IPS DF 6.9 (cell line): ENCODE results near the gene KIF14.

Experiments
- DNase-seq: peaks from one replicate; pipeline ENCODE4 v3.0.0-alpha.2; 2013; ENCODE audit warnings: low read depth, low spot score
- H3K27ac ChIP-seq: one replicate; pipeline ENCODE4 v1.5.1; 2013; ENCODE audit warnings: low read length, control low read depth
- H3K27me3 ChIP-seq: 2 replicates; pipeline ENCODE4 v1.6.1; 2013; ENCODE audit warnings: mild to moderate bottlenecking, low read length; ENCODE audit not compliant: control insufficient read depth, insufficient read depth
- H3K36me3 ChIP-seq: 2 replicates; pipeline ENCODE4 v1.6.1; 2013; ENCODE audit warnings: low read length; ENCODE audit not compliant: control insufficient read depth, insufficient read depth
- H3K4me1 ChIP-seq: 2 replicates; pipeline ENCODE4 v1.6.1; 2013; ENCODE audit warnings: low read length; ENCODE audit not compliant: control insufficient read depth, insufficient read depth
- H3K4me3 ChIP-seq: 2 replicates; pipeline ENCODE4 v1.5.1; 2013; ENCODE audit warnings: mild to moderate bottlenecking, low read length
- H3K9me3 ChIP-seq: 2 replicates; pipeline ENCODE4 v1.6.1; 2013; ENCODE audit warnings: low read length, inconsistent platforms; ENCODE audit not compliant: control insufficient read depth, insufficient read depth
- WGBS: extraction: QIAGEN DNeasy Blood & Tissue Kit; methylation state at CpG from one replicate; pipeline ENCODE4 v1.1.7; 2013; ENCODE audit warnings: mixed read lengths, missing lambda C conversion rate; ENCODE audit not compliant: insufficient read length, insufficient coverage; 5-methylcytosine and 5-hydroxymethylcytosine counted together

KIF14 gene

DNA sequence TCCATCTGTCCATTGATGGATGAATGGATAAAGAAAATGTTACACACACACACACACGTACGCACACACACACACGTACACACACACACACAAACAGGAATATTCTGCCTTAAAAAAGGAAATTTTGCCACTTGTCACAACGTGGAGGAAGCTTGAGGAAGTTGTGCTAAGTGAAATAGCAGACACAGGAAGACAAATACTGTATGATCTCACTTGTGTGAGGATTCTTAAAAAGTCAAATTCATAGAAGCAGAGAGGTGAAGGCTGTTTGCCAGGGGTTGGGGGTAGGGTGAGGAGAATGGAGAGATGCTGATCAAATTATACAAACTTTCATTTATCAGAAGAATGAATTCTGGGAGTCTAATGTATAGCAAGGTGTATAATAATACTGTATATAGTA, 73.2 kb downstream of the KIF14 start:
- no peaks in the 10 kb centered on the region for H3K27me3 ChIP-seq
- no peaks in the 10 kb centered on the region for H3K36me3 ChIP-seq
- no peak overlapping the region for H3K27ac ChIP-seq
- no peak for DNase-seq
- no CpG with 5 or more reads among the region's 4 CpGs for WGBS
- H3K4me3 ChIP-seq = no peak overlapping the region
- no peaks in the 10 kb centered on the region for H3K9me3 ChIP-seq
- H3K4me1 ChIP-seq = no peaks in the 10 kb centered on the region

DNA sequence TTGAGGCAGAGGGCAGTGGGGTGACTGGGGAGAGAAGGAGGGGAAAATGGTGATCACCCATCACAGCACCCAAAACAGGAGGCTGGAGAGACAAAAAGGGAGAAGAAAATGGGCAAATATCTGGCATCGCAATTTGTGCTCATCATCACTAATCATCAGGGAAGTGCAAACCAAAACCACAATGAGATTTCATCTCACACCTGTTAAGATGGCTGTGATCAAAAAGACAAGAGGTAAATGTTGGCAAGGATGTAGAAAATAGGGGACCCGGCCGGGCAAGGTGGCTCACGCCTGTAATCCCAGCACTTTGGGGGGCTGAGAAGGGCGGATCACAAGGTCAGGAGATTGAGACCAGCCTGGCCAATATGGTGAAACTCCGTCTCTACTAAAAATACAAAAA, 74.0 kb downstream of the KIF14 start:
- Histone ChIP-seq H3K36me3 (no peaks in the 10 kb centered on the region), H3K27ac (no peak overlapping the region), H3K4me3 (no peak overlapping the region), H3K27me3 (no peaks in the 10 kb centered on the region), H3K9me3 (no peaks in the 10 kb centered on the region), H3K4me1 (no peaks in the 10 kb centered on the region)
- no CpG with 5 or more reads among the region's 6 CpGs for WGBS
- DNase-seq = no peak

DNA sequence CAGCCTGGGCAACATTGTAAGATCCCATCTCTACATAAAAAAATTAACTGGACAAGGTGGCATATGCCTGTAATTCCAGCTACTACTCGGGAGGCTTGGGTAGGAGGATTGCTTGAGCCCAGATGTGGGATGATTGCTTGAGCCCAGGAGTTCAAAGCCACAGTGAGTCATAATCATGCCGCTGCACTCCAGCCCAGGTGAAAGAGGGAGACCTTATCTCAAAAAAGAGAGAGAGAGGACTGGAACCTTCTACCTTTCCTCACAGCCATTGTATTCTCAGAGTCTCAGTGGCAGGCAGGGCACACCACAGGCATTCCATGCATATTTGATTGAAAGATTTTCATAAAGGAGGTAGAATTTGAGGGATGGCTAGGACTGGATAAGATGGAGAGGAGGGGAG, 78.4 kb downstream of the KIF14 start:
- Histone ChIP-seq H3K9me3 (no peaks in the 10 kb centered on the region), H3K27me3 (no peaks in the 10 kb centered on the region), H3K36me3 (no peaks in the 10 kb centered on the region), H3K27ac (no peak overlapping the region), H3K4me1 (no peaks in the 10 kb centered on the region), H3K4me3 (no peak overlapping the region)
- no peak for DNase-seq
- no CpG with 5 or more reads among the region's 2 CpGs for WGBS

DNA sequence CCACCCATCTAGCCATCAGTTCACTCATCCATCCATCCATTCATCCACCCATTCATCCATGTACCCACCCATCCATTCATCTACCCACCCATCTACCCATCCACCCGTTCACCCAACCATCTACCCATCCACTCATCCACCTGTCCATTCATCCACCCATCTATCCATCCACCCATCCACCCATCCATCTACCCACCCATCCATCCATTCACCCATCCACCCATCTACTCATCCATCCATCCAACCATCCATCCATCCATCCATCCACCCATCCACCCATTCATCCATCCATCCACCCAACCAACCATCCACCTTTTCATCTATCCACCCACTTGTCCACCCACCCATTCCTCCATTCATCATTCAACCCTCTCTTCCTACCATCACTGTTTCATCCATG, 80.3 kb downstream of the KIF14 start:
- no peak overlapping the region for H3K4me3 ChIP-seq
- H3K36me3 ChIP-seq = no peaks in the 10 kb centered on the region
- no peaks in the 10 kb centered on the region for H3K27me3 ChIP-seq
- no peaks in the 10 kb centered on the region for H3K9me3 ChIP-seq
- H3K27ac ChIP-seq = no peak overlapping the region
- DNase-seq = no peak
- no CpG with 5 or more reads among the region's 1 CpG for WGBS
- H3K4me1 ChIP-seq = no peaks in the 10 kb centered on the region

GRCh38 chr1:200538179-200538578, 82.4 kb downstream of the KIF14 start:
- DNase-seq = no peak
- WGBS = no CpG with 5 or more reads among the region's 1 CpG
- H3K36me3 ChIP-seq = no peaks in the 10 kb centered on the region

GRCh38 chr1:200535605-200536004, 84.9 kb downstream of the KIF14 start:
- Histone ChIP-seq H3K4me3 (no peak overlapping the region), H3K36me3 (no peaks in the 10 kb centered on the region), H3K27ac (no peak overlapping the region), H3K27me3 (no peaks in the 10 kb centered on the region; the same call in 1 of the 2 replicates), H3K4me1 (no peaks in the 10 kb centered on the region), H3K9me3 (no peaks in the 10 kb centered on the region)
- DNase-seq = no peak
- no CpG with 5 or more reads among the region's 4 CpGs for WGBS

More at GRCh38 chr1:200538179-200538578, 82.4 kb downstream of the KIF14 start:
- Histone ChIP-seq H3K4me1 (no peaks in the 10 kb centered on the region), H3K9me3 (no peaks in the 10 kb centered on the region), H3K4me3 (no peak overlapping the region), H3K27ac (no peak overlapping the region), H3K27me3 (no peaks in the 10 kb centered on the region)

- no peaks in the 10 kb centered on the region for H3K36me3 ChIP-seq
- no peak overlapping the region for H3K4me3 ChIP-seq
- WGBS = no CpG with 5 or more reads among the region's 7 CpGs
- no peaks in the 10 kb centered on the region for H3K4me1 ChIP-seq
- no peak for DNase-seq
- no peak overlapping the region for H3K27ac ChIP-seq
- no peaks in the 10 kb centered on the region for H3K9me3 ChIP-seq
- H3K27me3 ChIP-seq = no peaks in the 10 kb centered on the region; the same call in 1 of the 2 replicates
Measured at GRCh38 chr1:200530623-200531261, 89.8 kb downstream of the KIF14 start.

- no peak for DNase-seq
- Histone ChIP-seq H3K36me3 (no peaks in the 10 kb centered on the region), H3K27me3 (no peaks in the 10 kb centered on the region; the same call in 1 of the 2 replicates), H3K9me3 (no peaks in the 10 kb centered on the region), H3K4me3 (no peak overlapping the region), H3K27ac (no peak overlapping the region), H3K4me1 (no peaks in the 10 kb centered on the region; the same call in 1 of the 2 replicates)
- no CpG with 5 or more reads among the region's 4 CpGs for WGBS
Measured at GRCh38 chr1:200528858-200529606, 91.5 kb downstream of the KIF14 start.

DNA sequence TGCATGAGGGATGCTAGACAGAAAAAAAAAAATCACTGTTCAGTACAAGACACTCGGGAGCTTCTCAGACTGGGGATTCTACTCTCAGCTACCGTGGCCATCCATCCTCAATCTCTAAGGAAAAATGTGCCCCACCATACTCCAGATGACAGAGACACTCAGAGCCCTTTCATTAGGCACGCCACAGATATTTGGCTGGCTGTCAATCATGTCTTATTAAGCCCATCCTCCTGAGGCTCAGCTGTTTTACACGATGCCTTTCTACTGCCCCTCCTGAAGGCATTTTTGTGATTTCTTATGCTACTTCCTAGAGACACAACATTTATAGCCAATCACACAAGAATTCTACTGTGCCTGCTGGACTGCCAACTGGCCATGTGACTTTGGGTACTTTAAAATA, 92.9 kb downstream of the KIF14 start:
- WGBS = no CpG with 5 or more reads among the region's 4 CpGs
- H3K4me3 ChIP-seq = no peak overlapping the region
- H3K36me3 ChIP-seq = no peaks in the 10 kb centered on the region
- H3K27me3 ChIP-seq = no peaks in the 10 kb centered on the region; the same call in 1 of the 2 replicates
- no peak for DNase-seq
- H3K9me3 ChIP-seq = no peaks in the 10 kb centered on the region
- H3K4me1 ChIP-seq = no peaks in the 10 kb centered on the region; the same call in 1 of the 2 replicates
- no peak overlapping the region for H3K27ac ChIP-seq

GRCh38 chr1:200526709-200527612, 93.6 kb downstream of the KIF14 start:
- WGBS = no CpG with 5 or more reads among the region's 5 CpGs

More at GRCh38 chr1:200526709-200527612, 93.6 kb downstream of the KIF14 start:
- Histone ChIP-seq H3K9me3 (no peaks in the 10 kb centered on the region), H3K27ac (no peak overlapping the region), H3K4me3 (no peak overlapping the region), H3K4me1 (no peaks in the 10 kb centered on the region; the same call in 1 of the 2 replicates), H3K27me3 (no peaks in the 10 kb centered on the region; the same call in 1 of the 2 replicates), H3K36me3 (no peaks in the 10 kb centered on the region)
- no peak for DNase-seq
